GM19324 (cell line): ENCODE results near the gene CCT3.
A peak's percentile ranks its signal among the peaks of the same experiment; 100 is the strongest.

Source experiments
- ATAC-seq: cut with Tn5 transposase; IDR thresholded peaks from one replicate; pipeline ENCODE4 v1.9.1; 2021; ENCODE audit warnings: mild to moderate bottlenecking, moderate library complexity; ENCODE audit not compliant: unreplicated experiment, low FRiP score

The CCT3 gene

DNA sequence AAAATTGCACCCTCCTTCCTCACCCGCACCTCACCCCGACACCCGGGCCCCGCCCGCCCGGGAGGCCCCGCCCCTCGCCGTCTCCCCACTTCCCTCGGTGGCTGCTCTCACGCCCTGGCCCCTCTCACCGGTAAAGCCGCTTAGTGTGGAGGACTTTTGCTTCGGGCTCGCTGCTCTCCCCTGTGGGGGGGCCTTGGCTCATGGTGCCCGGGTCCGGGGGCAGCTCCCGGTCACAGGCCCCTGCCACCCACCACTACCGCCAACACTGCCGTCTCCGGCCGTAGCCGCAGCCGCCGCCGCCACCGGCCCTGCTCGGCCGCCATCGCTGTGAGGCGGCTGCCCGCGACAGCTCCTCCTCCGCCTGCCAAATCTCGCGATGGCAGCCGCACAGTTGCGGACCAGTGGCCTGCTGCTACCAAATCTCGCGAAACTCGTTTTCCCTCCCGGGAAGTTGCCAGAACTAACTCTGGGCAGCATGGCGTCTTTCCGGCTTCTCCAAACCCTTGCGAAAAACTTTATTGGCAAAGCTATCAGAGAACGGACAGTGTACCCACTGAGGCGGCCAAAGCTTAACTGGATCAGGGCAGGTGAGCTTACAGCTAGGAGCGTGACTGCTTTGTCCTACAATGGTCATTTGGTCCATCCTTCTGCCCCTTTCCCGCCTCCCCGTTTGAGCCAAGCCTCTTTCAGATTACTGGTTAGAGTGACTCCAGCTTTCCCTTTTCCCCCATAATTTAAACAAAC lies 55.4 kb downstream of the CCT3 start, which contains the start of gene SMG5:
Gene SMG5 (minus strand): TSS at position 347 of the 744 bp plus-strand sequence. CDS start 145 bp downstream, at position 202.
- peak; percentile 89 for ATAC-seq

DNA sequence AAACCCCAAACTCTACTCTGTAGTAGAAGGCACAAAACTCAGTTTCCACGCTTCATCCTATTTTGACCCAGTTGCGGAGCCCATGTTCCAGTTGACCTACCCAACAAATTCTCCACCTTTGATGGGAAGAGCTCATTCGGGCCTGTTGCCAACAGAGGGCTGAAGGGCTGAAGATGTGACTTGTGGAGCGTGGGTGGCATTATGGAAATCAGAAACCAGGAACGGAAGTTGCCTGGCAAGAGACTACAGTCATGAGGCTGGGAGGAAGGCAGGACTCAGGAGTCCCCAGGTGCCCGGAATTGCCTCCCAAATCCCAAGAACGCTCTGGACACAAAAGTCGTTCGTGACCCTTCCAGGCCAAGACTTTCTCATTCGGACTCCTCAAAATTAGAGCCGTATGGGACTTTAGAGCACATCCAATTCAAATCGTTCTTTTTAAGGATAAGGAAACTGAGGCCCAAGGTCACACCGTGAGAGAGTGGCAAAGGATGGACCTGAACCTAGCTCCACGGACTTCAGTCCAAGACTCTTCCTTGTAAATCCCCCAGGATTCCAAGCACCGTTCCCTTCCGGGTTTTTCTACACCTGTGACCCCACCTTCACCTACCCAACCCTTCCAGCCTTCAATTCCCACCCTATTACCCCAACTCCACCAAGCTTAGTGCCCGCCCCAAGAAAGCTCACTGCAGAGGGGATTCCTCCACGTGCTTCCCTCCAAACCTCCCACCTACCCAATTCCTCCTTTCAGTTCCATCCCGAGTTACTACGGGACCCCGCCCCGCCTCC lies 56.2 kb downstream of the CCT3 start:
- ATAC-seq, result peak; percentile 6

DNA sequence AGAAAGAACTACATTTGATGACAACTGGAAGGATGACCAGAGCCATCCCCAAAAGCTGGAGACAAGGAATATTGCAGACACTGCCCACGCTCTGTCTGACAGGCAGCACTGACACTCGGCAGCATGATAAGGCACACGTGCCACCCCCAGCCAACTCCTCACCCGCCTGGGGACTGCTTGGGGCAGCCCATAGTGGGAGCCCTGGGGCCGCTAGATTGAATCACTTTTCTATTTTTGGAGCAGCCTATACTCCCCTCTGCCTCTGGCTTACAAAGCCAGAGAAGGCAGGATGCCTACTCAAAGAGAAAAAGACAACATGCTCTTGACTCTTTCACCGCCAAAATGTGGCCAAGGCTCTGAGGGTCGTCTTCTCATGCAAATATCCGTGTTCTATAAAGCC lies 56.8 kb downstream of the CCT3 start:
- ATAC-seq, result no peak

DNA sequence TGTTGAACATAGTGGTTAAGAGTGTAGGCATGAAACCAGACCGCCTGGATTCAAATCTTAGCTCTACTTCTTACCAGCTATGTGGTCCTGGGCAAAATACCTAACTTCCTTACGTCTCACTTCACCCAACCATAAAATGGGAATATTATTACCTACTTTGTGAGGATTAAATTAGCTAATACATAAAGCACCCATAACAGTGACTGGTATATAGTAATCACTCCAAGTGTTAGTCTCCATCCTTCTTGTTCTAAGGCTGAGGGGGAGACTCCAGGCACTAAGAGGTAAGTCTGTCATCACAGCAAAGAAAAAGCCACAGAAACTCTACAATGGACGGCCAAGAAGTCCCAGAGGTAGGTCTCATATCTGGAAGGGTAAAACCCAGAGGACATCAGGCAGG lies 58.3 kb downstream of the CCT3 start:
- ATAC-seq, result no peak

DNA sequence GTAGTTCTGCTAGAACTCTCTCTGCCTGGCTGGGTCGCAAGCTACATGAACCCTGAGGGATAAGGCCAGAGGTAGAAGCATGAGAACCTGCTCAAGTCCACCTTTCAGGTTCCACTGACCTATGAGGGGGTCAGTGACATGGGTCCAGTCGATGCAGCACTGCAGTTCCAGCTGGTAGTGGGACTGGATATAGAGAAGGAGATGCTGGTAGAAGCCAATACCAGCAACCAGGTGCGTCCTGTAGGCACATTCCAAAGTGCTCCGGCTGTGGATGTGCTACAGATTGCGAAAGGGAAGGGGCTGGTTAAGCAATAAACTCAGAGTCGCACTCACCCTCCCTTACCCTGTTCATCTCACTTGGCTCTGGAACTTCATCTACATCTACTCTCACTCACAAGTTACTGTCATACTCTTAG lies 61.1 kb downstream of the CCT3 start:
- no peak for ATAC-seq

DNA sequence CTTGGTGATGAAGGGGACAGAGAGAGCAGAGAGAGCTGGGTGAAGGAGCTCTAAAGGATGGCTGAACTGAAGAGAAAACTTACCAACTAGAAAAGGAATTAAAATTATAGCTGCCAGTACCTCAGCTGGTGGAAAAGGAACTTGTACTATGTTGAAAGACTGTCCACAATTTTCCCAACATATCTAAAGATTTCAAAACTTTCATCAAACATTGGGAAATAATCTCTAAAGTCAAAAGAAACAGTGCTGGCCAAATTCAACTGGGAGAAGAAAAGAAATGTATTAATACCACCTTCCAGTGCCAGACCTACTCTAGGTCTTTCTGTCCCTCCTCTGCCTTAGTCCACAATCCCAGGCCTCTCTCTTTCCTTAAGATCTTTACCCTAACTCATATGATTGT lies 61.6 kb downstream of the CCT3 start:
- no peak for ATAC-seq

DNA sequence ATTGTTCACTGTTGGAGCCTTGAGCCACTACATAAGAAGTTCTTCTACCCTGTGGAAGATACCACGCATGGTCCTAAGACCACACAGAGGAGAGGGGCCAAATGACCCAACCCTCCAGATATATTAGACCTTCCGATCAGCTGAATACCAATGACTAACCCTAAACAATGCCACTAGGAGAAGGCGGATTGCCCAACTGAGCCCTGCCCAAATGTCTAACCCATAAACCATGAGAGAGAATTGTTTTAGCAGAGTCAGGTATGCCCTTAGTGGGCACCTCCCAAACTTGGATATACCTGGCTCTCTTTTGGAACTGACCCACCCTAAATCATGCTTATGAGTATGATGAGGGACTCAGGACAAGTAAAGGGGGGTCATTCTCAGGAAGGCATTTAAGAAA lies 67.8 kb downstream of the CCT3 start:
- no peak for ATAC-seq

DNA sequence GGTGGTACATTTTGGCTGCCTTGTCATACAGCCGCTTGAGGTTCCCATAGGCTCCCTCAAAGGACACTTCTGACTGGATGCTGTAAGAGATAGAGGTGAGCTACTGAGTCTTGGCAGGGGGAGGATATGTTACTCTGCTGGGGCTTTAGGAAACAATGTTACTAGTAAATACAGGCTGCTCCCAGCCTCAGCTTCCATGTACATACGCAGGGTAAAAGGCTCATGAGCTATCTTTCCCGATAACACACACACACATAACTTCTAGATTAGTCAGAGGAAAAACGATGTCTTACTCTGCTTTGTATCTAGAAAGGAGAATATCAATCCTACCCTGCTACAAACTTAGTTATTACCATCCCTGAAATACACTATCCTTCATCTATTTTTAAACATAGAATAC lies 69.8 kb downstream of the CCT3 start:
- no peak for ATAC-seq

DNA sequence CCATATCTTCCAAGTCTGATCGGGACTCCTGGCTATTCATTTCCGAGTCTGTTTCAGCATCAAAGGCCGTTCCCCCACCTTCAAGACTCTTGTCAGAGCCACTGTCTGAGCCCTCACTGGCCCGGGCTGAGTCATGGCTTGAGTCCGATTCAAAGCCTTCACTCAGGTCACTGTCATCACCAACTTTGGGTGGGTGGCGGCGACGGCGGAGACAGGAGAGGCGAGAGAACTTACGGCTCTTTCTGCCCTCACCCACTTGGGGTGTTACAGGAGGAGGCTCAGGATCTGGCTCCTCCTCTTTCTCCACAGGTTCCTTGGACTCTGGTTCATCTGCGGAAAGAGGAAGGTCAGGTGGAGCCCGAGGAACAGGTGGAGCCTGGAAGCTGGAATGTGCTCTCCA lies 72.0 kb downstream of the CCT3 start:
- ATAC-seq, result no peak

DNA sequence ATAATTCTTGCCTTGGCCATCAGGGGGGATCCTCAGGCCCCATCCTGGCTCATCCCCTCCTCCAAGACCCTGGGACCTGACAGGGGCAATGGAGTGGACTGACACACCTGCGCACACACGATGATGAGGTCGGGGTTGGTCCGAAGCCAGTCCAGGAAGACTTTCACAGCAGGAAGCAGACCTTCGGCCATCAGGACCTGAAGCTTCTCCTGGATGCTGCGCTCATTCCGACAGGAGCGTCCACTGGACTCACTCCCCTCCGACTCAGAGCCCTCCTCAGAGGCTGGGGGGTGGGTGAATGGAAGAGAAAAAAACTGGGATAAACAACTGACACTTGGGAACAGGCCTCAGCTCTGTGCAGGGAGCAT lies 74.8 kb downstream of the CCT3 start:
- ATAC-seq, result no peak

DNA sequence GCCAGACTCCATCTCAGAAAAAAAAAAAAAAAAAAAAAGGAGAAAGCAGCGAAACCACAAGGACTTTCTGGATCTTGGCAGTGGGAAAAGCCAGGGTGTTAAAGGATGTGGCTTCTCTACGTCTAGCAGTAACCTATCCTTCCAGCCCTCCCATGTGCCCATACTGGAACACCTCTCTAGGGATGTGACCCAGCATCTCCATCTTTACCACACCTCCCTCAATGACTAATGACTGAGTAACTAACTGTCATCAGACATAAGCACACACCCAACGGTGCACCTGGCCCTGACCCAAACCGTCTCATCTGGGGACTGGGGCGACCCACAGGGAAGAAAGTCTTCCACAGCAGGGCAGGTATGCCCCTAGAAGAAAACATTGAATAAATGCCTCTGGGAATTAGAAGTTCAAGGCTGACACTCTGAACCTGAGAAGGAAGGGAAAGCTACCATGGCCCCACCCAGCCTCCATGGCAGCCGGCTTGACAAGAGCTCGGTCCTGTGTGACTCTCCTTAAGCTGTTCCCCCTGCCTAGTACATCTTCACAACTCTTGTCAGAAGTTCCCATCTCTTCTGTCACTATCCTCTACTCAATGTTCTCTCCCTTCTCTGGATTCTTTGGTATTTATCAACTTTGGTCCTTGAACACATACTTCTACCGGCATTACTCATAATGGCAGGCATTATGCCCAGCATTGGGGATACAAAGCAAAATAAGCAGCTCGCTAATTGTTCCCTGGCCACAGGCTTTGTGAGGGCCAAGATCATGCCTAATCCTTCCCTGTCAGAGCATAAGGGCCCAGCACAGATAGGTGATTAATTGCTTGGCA lies 75.4 kb downstream of the CCT3 start:
- ATAC-seq, result no peak

DNA sequence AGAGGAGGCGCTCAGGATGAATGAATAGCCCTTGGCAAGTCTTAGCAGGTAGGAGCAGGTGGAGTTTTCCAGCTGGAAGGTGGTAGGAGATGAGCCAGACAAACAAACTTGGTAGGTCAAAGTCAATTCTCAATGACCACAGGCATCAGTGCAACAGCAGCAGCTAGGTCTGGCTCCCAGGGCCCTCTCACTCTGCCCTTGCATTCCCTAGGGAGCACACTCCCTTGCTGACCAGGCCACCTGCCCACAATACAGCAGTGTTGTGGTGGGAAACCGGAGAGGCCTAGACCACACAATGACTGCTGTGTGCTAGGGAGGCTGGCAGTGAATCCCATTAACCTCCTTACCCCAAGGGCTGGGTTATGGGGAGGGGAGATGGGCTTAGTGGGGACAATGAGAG lies 77.2 kb downstream of the CCT3 start:
- ATAC-seq, result no peak

DNA sequence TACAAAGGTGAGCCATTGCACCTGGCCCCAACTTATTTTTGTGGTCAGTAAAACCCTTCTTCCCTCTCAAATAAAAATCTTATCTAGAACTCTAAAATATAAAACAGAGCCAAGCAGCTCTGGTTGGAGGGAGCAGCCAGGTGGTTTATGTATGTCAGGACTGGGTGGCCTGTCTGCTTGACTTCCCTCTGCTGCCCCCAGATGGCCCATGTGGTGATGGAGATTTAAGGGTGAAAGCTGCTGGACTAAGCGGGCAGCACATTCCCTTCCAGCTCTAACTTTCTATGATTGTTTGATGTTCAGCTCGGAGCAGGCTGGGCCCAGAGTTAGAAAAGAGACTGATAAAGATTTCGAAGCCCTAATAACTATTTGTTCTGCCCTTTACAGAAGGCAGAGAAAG lies 78.3 kb downstream of the CCT3 start:
- ATAC-seq, result no peak
